ENCODE data around the gene PLCG2.
"Not testable (repeated sequence)": the region's sequence is repeated elsewhere in the genome, so short reads cannot be mapped to it uniquely, and the experiment has no call there.

Gene PLCG2

DNA sequence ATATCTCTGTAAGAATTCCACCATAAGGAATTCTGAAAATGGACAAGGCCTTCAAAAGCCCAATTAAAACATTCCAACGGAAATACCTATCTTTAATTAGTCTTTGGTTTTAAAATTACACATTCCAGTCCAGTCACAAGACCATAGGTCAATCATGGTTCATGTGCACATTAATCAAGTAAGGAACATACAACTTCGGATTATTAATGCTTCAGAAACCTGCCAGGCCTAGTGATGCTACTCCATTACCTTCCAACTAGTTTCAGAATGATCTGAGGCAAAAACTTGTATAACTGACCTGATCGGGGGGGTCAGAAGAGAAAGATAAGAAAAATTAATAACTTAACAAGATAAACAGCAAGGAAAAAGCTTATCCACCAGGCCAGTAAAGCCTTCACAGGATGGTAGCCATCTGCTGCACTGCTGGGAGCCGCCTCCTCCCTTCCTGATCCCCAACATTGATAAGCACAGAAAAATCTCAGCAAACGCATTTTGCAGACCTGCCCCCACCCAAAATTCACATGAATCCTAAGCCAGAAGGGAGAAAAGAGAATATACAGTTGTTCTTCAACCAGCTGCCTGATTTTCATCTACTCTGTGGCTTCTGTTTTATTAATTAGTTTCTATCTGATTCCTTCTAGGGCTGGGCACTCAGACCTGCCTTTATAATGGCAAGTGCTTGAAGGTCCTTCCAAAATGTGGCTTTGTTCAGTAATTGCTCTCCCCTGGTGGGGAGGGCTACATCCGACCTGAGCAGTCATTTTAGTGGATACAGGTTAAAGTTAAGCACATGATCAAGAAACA lies 226.1 kb downstream of the PLCG2 start:
- in situ Hi-C loops (cut with MboI; ENCODE audit: low pct_unique_long_range_greater_than_20kb, low sequenced_read_pairs): no loop called here
- DNase-seq: no peak

GRCh38 chr16:82006036-82006435 lies 226.9 kb downstream of the PLCG2 start:
- DNase-seq: no peak
- in situ Hi-C loops (cut with MboI; ENCODE audit: low pct_unique_long_range_greater_than_20kb, low sequenced_read_pairs): no loop called here

- no peak for DNase-seq
- in situ Hi-C loops (cut with MboI; ENCODE audit: low pct_unique_long_range_greater_than_20kb, low sequenced_read_pairs): no loop called here
These were observed 228.1 kb downstream of the PLCG2 start for GRCh38 chr16:82007189-82007588.

GRCh38 chr16:82008957-82009592 lies 230.0 kb downstream of the PLCG2 start:
- in situ Hi-C loops (cut with MboI; ENCODE audit: low pct_unique_long_range_greater_than_20kb, low sequenced_read_pairs): no loop called here
- no peak for DNase-seq

DNA sequence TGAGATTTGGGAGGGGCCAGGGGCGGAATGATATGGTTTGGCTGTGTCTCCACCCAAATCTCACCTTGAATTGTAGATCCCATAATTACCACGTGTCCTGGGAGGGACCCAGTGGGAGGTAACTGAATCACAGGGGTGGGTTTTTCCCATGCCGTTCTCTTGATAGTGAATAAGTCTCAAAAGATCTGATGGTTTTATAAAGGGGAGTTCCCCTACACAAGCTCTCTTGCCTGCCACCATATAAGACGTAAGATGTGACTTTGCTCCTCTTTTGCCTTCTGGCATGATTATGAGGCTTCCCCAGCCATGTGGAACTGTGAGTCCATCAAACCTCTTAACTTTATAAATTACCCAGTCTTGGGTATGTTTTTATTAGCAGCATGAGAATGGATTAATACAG lies 230.7 kb downstream of the PLCG2 start:
- in situ Hi-C loops (cut with MboI; ENCODE audit: low pct_unique_long_range_greater_than_20kb, low sequenced_read_pairs); DNase-seq: not testable (repeated sequence)

DNA sequence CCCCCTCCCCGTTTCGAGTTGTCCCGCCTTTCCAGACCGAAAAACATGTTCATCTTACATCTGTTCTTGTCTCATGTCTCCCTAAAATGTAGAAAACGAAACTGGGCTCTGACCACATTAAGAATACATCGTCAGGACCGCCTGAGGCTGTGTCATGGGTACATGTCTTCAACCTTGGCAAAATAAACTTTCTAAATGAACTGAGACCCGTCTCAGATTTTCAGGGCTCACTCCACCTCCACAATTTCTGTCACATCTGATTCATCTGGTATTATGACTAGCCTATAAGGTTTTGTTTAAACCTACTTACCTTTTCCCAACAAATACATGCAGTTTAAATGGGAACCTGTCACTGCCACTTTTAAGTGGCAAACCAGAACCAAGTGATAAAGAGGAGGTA lies 231.6 kb downstream of the PLCG2 start:
- in situ Hi-C loops (cut with MboI; ENCODE audit: low pct_unique_long_range_greater_than_20kb, low sequenced_read_pairs): no loop called here
- no peak for DNase-seq

DNA sequence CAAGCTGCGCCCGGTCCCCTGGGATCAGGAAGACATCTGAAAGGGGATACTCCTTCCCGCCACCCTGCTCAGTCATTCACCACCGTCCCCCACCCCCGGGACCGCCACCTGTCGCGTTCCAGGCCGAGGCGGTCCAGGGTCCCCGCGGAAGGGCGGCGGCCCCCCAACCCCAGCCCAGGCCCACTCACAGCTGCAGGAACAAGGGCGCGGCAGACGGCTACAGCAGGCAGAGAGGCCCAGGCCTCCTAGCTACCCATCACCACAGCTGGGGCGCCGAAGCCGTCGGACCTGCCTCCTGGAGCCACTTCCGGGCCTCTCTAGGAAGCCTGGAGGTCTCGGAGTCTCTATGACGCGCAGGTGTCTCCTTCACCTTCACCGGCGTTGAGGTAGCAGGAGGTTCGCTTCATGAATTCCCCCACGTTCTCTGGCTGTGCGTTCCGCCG lies 232.1 kb downstream of the PLCG2 start, which contains the start of gene SDR42E1:
Gene SDR42E1 (minus strand): TSS at position 272 of the 443 bp plus-strand sequence. CDS start 10,612 bp downstream, outside the sequence.
- DNase-seq: no peak
- in situ Hi-C loops (cut with MboI; ENCODE audit: low pct_unique_long_range_greater_than_20kb, low sequenced_read_pairs): no loop called here
